KMS-11 (cell line): Measurements from ENCODE around the gene RASGRF2.

Source experiments
- H2AFZ ChIP-seq: fragments of 200-600 bp; sonication (generic); 2 replicates; pipeline ENCODE4 v1.6.1; 2016; ENCODE audit warnings: antibody characterized with exemption, mixed run types, low read depth
- H3K27ac ChIP-seq: fragments of 200-600 bp; sonication (generic); 2 replicates; pipeline ENCODE4 v1.6.1; 2016; ENCODE audit warnings: mild to moderate bottlenecking, mixed run types
- H3K27me3 ChIP-seq: fragments of 200-600 bp; sonication (generic); 2 replicates; pipeline ENCODE4 v1.6.1; 2017; ENCODE audit warnings: mild to moderate bottlenecking, low read depth, mixed run types, moderate library complexity; ENCODE audit not compliant: insufficient read depth
- H3K36me3 ChIP-seq: fragments of 200-600 bp; sonication (generic); 2 replicates; pipeline ENCODE4 v1.6.1; 2017; ENCODE audit warnings: mild to moderate bottlenecking, mixed run types; ENCODE audit not compliant: insufficient read depth
- H3K4me1 ChIP-seq: fragments of 200-600 bp; sonication (generic); 2 replicates; pipeline ENCODE4 v1.6.1; 2016; ENCODE audit warnings: mild to moderate bottlenecking, low read depth, mixed run types; ENCODE audit not compliant: poor library complexity, severe bottlenecking
- H3K4me2 ChIP-seq: fragments of 200-600 bp; sonication (generic); 2 replicates; pipeline ENCODE4 v1.7.0; 2016; ENCODE audit warnings: mild to moderate bottlenecking, mixed run types
- H3K4me3 ChIP-seq: fragments of 200-600 bp; sonication (generic); IDR thresholded peaks from 2 replicates; pipeline ENCODE4 v1.6.1; 2017; ENCODE audit warnings: low read depth, low read length, mixed read lengths; ENCODE audit not compliant: insufficient read depth
- H3K79me2 ChIP-seq: fragments of 200-600 bp; sonication (generic); 2 replicates; pipeline ENCODE4 v1.6.1; 2016; ENCODE audit warnings: low read depth, mixed run types; ENCODE audit not compliant: insufficient read depth
- H3K9ac ChIP-seq: fragments of 200-600 bp; sonication (generic); 2 replicates; pipeline ENCODE4 v1.6.1; 2016; ENCODE audit warnings: mild to moderate bottlenecking, mixed run types
- H4K20me1 ChIP-seq: fragments of 200-600 bp; sonication (generic); 2 replicates; pipeline ENCODE4 v1.6.1; 2016; ENCODE audit warnings: mild to moderate bottlenecking, mixed run types; ENCODE audit not compliant: insufficient read depth
- CTCF ChIP-seq: fragments of 200-600 bp; sonication (generic); conservative IDR thresholded peaks from 2 replicates; pipeline ENCODE4 v1.6.1; 2017; ENCODE audit warnings: low read depth, mild to moderate bottlenecking, antibody characterized with exemption, low read length, moderate library complexity, mixed read lengths

The RASGRF2 gene

GRCh38 chr5:81251922-81252321 is 291.8 kb downstream of the RASGRF2 start:
- Histone ChIP-seq H3K27ac (no peak overlapping the region), H2AFZ (no peak overlapping the region), H3K79me2 (no peaks in the 10 kb centered on the region), H3K4me3 (no peak overlapping the region), H3K27me3 (no peaks in the 10 kb centered on the region), H3K4me2 (no peak overlapping the region), H3K9ac (no peak overlapping the region), H3K36me3 (no peaks in the 10 kb centered on the region), H3K4me1 (no peaks in the 10 kb centered on the region), H4K20me1 (no peaks in the 10 kb centered on the region)
- TF ChIP-seq CTCF, result no peak

- no peaks in the 10 kb centered on the region for H4K20me1 ChIP-seq
- no peaks in the 10 kb centered on the region for H3K36me3 ChIP-seq
- no peaks in the 10 kb centered on the region for H3K4me1 ChIP-seq
- no peak overlapping the region for H3K4me3 ChIP-seq
- no peak overlapping the region for H2AFZ ChIP-seq
- no peak overlapping the region for H3K4me2 ChIP-seq
- H3K9ac ChIP-seq, result no peak overlapping the region
- H3K27me3 ChIP-seq, result no peaks in the 10 kb centered on the region
- no peak for TF ChIP-seq CTCF
- no peak overlapping the region for H3K27ac ChIP-seq
- no peaks in the 10 kb centered on the region for H3K79me2 ChIP-seq
Observed at GRCh38 chr5:81252904-81253303, 292.7 kb downstream of the RASGRF2 start.

- H3K27me3 ChIP-seq, result no peaks in the 10 kb centered on the region
- no peaks in the 10 kb centered on the region for H4K20me1 ChIP-seq
- no peaks in the 10 kb centered on the region for H3K4me1 ChIP-seq
- no peak overlapping the region for H3K4me3 ChIP-seq
- H3K9ac ChIP-seq, result no peak overlapping the region
- no peaks in the 10 kb centered on the region for H3K79me2 ChIP-seq
- H3K4me2 ChIP-seq, result no peak overlapping the region
- H3K36me3 ChIP-seq, result no peaks in the 10 kb centered on the region
- no peak for TF ChIP-seq CTCF
- H2AFZ ChIP-seq, result no peak overlapping the region
- no peak overlapping the region for H3K27ac ChIP-seq
Observed at GRCh38 chr5:81253875-81254274, 293.7 kb downstream of the RASGRF2 start.

GRCh38 chr5:81254886-81255559 is 294.9 kb downstream of the RASGRF2 start:
- Histone ChIP-seq H3K9ac (no peak overlapping the region), H3K27me3 (no peaks in the 10 kb centered on the region), H3K79me2 (no peaks in the 10 kb centered on the region), H3K36me3 (no peaks in the 10 kb centered on the region), H4K20me1 (no peaks in the 10 kb centered on the region), H3K27ac (no peak overlapping the region), H3K4me2 (no peak overlapping the region), H2AFZ (no peak overlapping the region), H3K4me1 (no peaks in the 10 kb centered on the region), H3K4me3 (no peak overlapping the region)
- TF ChIP-seq CTCF, result no peak
